WI38 (cell line): ENCODE measurements around the gene PUM2.

Source experiments
- H3K4me3 ChIP-seq: 2 replicates; pipeline ENCODE4 v1.5.1; 2011; ENCODE audit warnings: low read depth, mild to moderate bottlenecking, control low read depth, low read length
- CTCF ChIP-seq: IDR thresholded peaks from 2 replicates; pipeline ENCODE4 v1.5.1; 2012; ENCODE audit warnings: low read depth, mild to moderate bottlenecking, control low read depth, low read length

Gene PUM2

GRCh38 chr2:20205915-20206524 lies 144.6 kb downstream of the PUM2 start:
- no peak for TF ChIP-seq CTCF
- no peak overlapping the region for H3K4me3 ChIP-seq

- H3K4me3 ChIP-seq = no peak overlapping the region
- no peak for TF ChIP-seq CTCF
Observed at GRCh38 chr2:20205069-20205468, 145.6 kb downstream of the PUM2 start.

- no peak for TF ChIP-seq CTCF
- H3K4me3 ChIP-seq = no peak overlapping the region
Observed at GRCh38 chr2:20203521-20204225, 147.0 kb downstream of the PUM2 start.

GRCh38 chr2:20203072-20203471 lies 147.6 kb downstream of the PUM2 start:
- no peak overlapping the region for H3K4me3 ChIP-seq
- no peak for TF ChIP-seq CTCF

- H3K4me3 ChIP-seq = no peak overlapping the region
- no peak for TF ChIP-seq CTCF
Observed at GRCh38 chr2:20201671-20202070, 149.0 kb downstream of the PUM2 start.

GRCh38 chr2:20200697-20201555 lies 149.7 kb downstream of the PUM2 start:
- H3K4me3 ChIP-seq = no peak overlapping the region
- TF ChIP-seq CTCF = no peak
